Endothelial cell of umbilical vein (primary cell): Measurements from ENCODE around the gene APP. TPM values are rescaled to one million over a fixed set of nuclear protein-coding genes. Genes with fewer than 3 reads are reported as not detected.

ENCODE experiments used
- BruUV-seq: library from RNA; stranded (reverse); fragments of 400-500 nt; replicated peaks from 2 replicates; lab custom pipeline; 2021; lab: Mats Ljungman, UMichigan
- CTCF ChIA-PET: fragments of 300-600, 350-600 bp; sonication (Branson Sonifier 250); formaldehyde crosslinking; loops from one replicate; lab custom pipeline; 2021; ENCODE audit warnings: antibody characterized with exemption, inconsistent platforms; lab: Charles Lee
- POLR2A ChIA-PET: fragments of 300-600, 350-600 bp; sonication (Branson Sonifier 250); formaldehyde crosslinking; loops from one replicate; lab custom pipeline; 2021; ENCODE audit warnings: antibody characterized with exemption, inconsistent platforms; lab: Charles Lee
- DNase-seq: peaks from one replicate; pipeline ENCODE4 v3.0.0-alpha.2; 2011; ENCODE audit warnings: low read depth, low spot score
- FAIRE-seq: peaks from 2 replicates; lab custom pipeline; 2011; peaks lifted over from hg19 to GRCh38; lab: Jason Lieb, UNC
- H2AFZ ChIP-seq: 2 replicates; pipeline ENCODE4 v1.6.0; 2012; ENCODE audit warnings: low read depth, low read length, control low read depth, inconsistent platforms
- H3K27ac ChIP-seq: 2 replicates; pipeline ENCODE4 v1.5.1; 2011; ENCODE audit warnings: low read depth, mild to moderate bottlenecking, control low read depth, low read length, moderate library complexity; ENCODE audit not compliant: insufficient read depth
- H3K27me3 ChIP-seq, 2 experiments: 2 replicates each; pipeline versions ENCODE4 v1.6.0 to v1.6.1; 2011; ENCODE audit warnings: low read length in 2 of 2, mixed read lengths in 1 of 2; ENCODE audit not compliant: control insufficient read depth in 2 of 2, insufficient read depth in 2 of 2
- H3K36me3 ChIP-seq, 2 experiments: 2 replicates in 1 of 2; 3 replicates in 1 of 2; pipeline ENCODE4 v1.5.1; 2011; ENCODE audit warnings: low read length in 2 of 2, mild to moderate bottlenecking in 1 of 2, moderate library complexity in 1 of 2; ENCODE audit not compliant: control insufficient read depth in 2 of 2, insufficient read depth in 2 of 2; ENCODE audit errors: extremely low read depth in 1 of 2
- H3K4me1 ChIP-seq: 3 replicates; pipeline ENCODE4 v1.5.1; 2011; ENCODE audit warnings: mild to moderate bottlenecking, low read length; ENCODE audit not compliant: control insufficient read depth, insufficient read depth; ENCODE audit errors: extremely low read depth
- H3K4me2 ChIP-seq: 2 replicates; pipeline ENCODE4 v1.6.1; 2011; ENCODE audit warnings: low read length, control low read depth, mixed read lengths; ENCODE audit not compliant: insufficient read depth
- H3K4me3 ChIP-seq, 3 experiments: fragments of 200-600 bp in 1 of 3; sonication (generic), shearing (Covaris generic) in 1 of 3; replicated peaks in 1 of 3; 2 replicates each; pipeline ENCODE4 v1.5.1; 2011 to 2016; ENCODE audit warnings: control low read depth in 3 of 3, low read length in 3 of 3, mild to moderate bottlenecking in 2 of 3, inconsistent platforms in 1 of 3, low read depth in 1 of 3, moderate library complexity in 1 of 3; ENCODE audit not compliant: insufficient read depth in 1 of 3
- H3K79me2 ChIP-seq: 2 replicates; pipeline ENCODE4 v1.6.0; 2012; ENCODE audit warnings: low read length, inconsistent platforms; ENCODE audit not compliant: control insufficient read depth, insufficient read depth
- H3K9ac ChIP-seq: replicated peaks from 2 replicates; pipeline ENCODE3; 2011; ENCODE audit warnings: low read length, control low read depth; ENCODE audit not compliant: insufficient read depth; ENCODE audit errors: extremely low read depth
- H3K9me1 ChIP-seq: replicated peaks from 3 replicates; pipeline ENCODE4 v1.6.0; 2011; ENCODE audit warnings: mild to moderate bottlenecking, low read length; ENCODE audit not compliant: control insufficient read depth, insufficient read depth; ENCODE audit errors: extremely low read depth
- H3K9me3 ChIP-seq: replicated peaks from 2 replicates; pipeline ENCODE4 v1.5.1; 2012; ENCODE audit warnings: low read length, inconsistent platforms; ENCODE audit not compliant: control insufficient read depth, insufficient read depth
- H4K20me1 ChIP-seq: replicated peaks from 2 replicates; pipeline ENCODE3; 2011; ENCODE audit warnings: mild to moderate bottlenecking, low read length; ENCODE audit not compliant: control insufficient read depth, insufficient read depth; ENCODE audit errors: extremely low read depth
- EZH2 ChIP-seq: IDR thresholded peaks from 2 replicates; pipeline ENCODE4 v1.6.1; 2012; ENCODE audit warnings: borderline replicate concordance, low read depth, mild to moderate bottlenecking, moderate library complexity, low read length, inconsistent platforms; ENCODE audit not compliant: severe bottlenecking
- FOS ChIP-seq: IDR thresholded peaks from 2 replicates; pipeline ENCODE4 v1.6.1; 2011; ENCODE audit warnings: mild to moderate bottlenecking, low read length, moderate library complexity, borderline replicate concordance; ENCODE audit not compliant: insufficient read depth
- GATA2 ChIP-seq: IDR thresholded peaks from 2 replicates; pipeline ENCODE4 v1.7.0; 2011; ENCODE audit warnings: low read depth, mild to moderate bottlenecking, moderate library complexity, mixed read lengths, low read length; ENCODE audit not compliant: insufficient read length, insufficient read depth
- MAX ChIP-seq: IDR thresholded peaks from 2 replicates; pipeline ENCODE4 v1.6.1; 2011; ENCODE audit not compliant: insufficient read depth, insufficient read length
- POLR2A ChIP-seq: IDR thresholded peaks from 2 replicates; pipeline ENCODE4 v1.6.1; 2012; ENCODE audit warnings: low read depth, mild to moderate bottlenecking, control low read depth, low read length
- POLR2AphosphoS5 ChIP-seq: IDR thresholded peaks from 2 replicates; pipeline ENCODE4 v1.6.1; 2012; ENCODE audit warnings: low read depth, mild to moderate bottlenecking, control low read depth, low read length, moderate library complexity; ENCODE audit not compliant: insufficient read depth
- dilution Hi-C: fragments of 300-500 bp; cut with MboI; formaldehyde crosslinking; loops from one replicate; pipeline ENCODE4 v1.15.0; 2019; ENCODE audit warnings: low sequenced_read_pairs; ENCODE audit not compliant: extremely low pct_ligation_motif_present
- intact Hi-C: fragments of 100-400 bp; cut with micrococcal nuclease; formaldehyde crosslinking; loops from one replicate; pipeline ENCODE4 v1.10.0; 2022
- polyA plus RNA-seq, 4 experiments: library from polyadenylated mRNA; depleted of rRNA in 3 of 4; stranded (reverse) in 3 of 4; unstranded in 1 of 4; fragments of >200 nt; gene quantifications; 2 replicates each; pipeline versions ENCODE4 v1.2.1 to v1.2.3, GENCODE V29; 2011 to 2012; ENCODE audit warnings: missing spikeins in 1 of 4
- total RNA-seq: library from RNA; stranded (reverse); gene quantifications from 2 replicates; pipeline ENCODE4 v1.2.3, GENCODE V29; 2021

Gene APP
- total and polyA plus RNA-seq, 2 donors (not counting 3 experiments of a cell fraction or from before 2014, with no cell fraction given) = 914 to 928 TPM

GRCh38 chr21:26032263-26032662 lies 138.3 kb downstream of the APP start:
- FAIRE-seq (no peak), DNase-seq (no peak)
- H3K4me2 ChIP-seq = no peak overlapping the region
- no peaks in the 10 kb centered on the region for H3K9me1 ChIP-seq
- no TSS peak for BruUV-seq
- H3K4me3 ChIP-seq = no peak overlapping the region
- no peaks in the 10 kb centered on the region for H3K4me1 ChIP-seq
- H3K27ac ChIP-seq = no peak overlapping the region
- H3K9ac ChIP-seq = no peak overlapping the region
- H3K27me3 ChIP-seq = no peaks in the 10 kb centered on the region
- H3K79me2 ChIP-seq = peaks cover 94% of the 10 kb centered on the region
- TF ChIP-seq EZH2 = no peak
- TF ChIP-seq FOS = no peak
- TF ChIP-seq GATA2 = no peak
- no peak for TF ChIP-seq MAX
- no peak for TF ChIP-seq POLR2AphosphoS5
- H3K9me3 ChIP-seq = no peaks in the 10 kb centered on the region
- no peak overlapping the region for H2AFZ ChIP-seq
- peaks cover 7% of the 10 kb centered on the region for H4K20me1 ChIP-seq
- ChIA-PET CTCF (interaction anchor here (0.7 to 1.4 kb wide), 5 partner anchors 24 to 136 kb away, joined by 3 to 5 read pairs (median 4); no protein-coding TSS in a partner anchor), POLR2A (no interaction called here)
- intact Hi-C loops = no loop called here
- dilution Hi-C loops = no loop called here
- peaks cover 3 to 12% of the 10 kb centered on the region in 2 experiments for H3K36me3 ChIP-seq

DNA sequence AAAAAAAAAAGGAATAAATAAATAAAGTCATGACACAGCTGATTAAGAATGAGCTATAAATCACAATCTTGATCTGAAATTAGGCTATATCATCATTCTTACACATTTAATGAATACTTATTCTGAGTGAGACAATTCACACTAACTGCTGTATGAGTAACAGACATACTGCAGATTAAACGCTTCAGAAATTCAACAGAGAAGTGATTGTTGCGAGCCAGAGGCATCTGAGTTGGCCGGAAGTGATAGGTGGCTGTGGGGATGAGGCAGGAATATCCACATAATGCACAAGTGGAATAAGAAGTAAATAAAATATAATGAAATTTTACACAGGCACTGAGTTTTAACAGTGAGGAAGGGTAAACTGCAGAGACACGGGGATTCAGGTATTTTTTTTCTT lies 142.4 kb downstream of the APP start:
- no peak overlapping the region for H3K9ac ChIP-seq
- intact Hi-C loops = no loop called here
- peaks cover 5% of the 10 kb centered on the region for H4K20me1 ChIP-seq
- DNase-seq (no peak), FAIRE-seq (no peak)
- TF ChIP-seq GATA2 (no peak), POLR2A (no peak), POLR2AphosphoS5 (no peak)
- no peaks in the 10 kb centered on the region for H3K9me1 ChIP-seq
- POLR2A ChIA-PET = no interaction called here
- H3K4me3 ChIP-seq = no peak overlapping the region
- H3K27ac ChIP-seq = no peak overlapping the region
- peaks cover 3 to 10% of the 10 kb centered on the region in 2 experiments for H3K36me3 ChIP-seq
- no peaks in the 10 kb centered on the region for H3K27me3 ChIP-seq
- no peak overlapping the region for H3K4me2 ChIP-seq
- peaks cover 96% of the 10 kb centered on the region for H3K79me2 ChIP-seq
- peaks cover 4% of the 10 kb centered on the region for H3K4me1 ChIP-seq
- H3K9me3 ChIP-seq = no peaks in the 10 kb centered on the region
- no TSS peak for BruUV-seq
- H2AFZ ChIP-seq = no peak overlapping the region
- CTCF ChIA-PET = interaction anchor here (1.2 kb wide), 1 partner anchor 132 kb away, joined by 4 read pairs; no protein-coding TSS in a partner anchor
- dilution Hi-C loops = no loop called here
